GM23248 (cell line): ENCODE data around the gene KAZALD1. TPM values are rescaled to one million over a fixed set of nuclear protein-coding genes. Genes with fewer than 3 reads are reported as not detected.
A peak's percentile ranks its signal among the peaks of the same experiment; 100 is the strongest.

ENCODE experiments used
- DNase-seq: peaks from one replicate; pipeline ENCODE4 v3.0.0-alpha.2; 2015
- H2AFZ ChIP-seq: fragments of 200-600 bp; sonication (generic); 2 replicates; pipeline ENCODE4 v1.6.1; 2016; ENCODE audit warnings: antibody characterized with exemption
- H3F3A ChIP-seq: fragments of 200-600 bp; sonication (generic); 2 replicates; pipeline ENCODE4 v1.6.1; 2016; ENCODE audit warnings: mild to moderate bottlenecking, antibody characterized with exemption, mixed run types; ENCODE audit not compliant: insufficient read depth
- H3K27ac ChIP-seq: fragments of 200-600 bp; sonication (generic); 2 replicates; pipeline ENCODE4 v1.5.1; 2016; ENCODE audit warnings: mild to moderate bottlenecking
- H3K27me3 ChIP-seq: fragments of 200-600 bp; sonication (generic); replicated peaks from 2 replicates; pipeline ENCODE4 v1.6.1; 2016; ENCODE audit warnings: mild to moderate bottlenecking; ENCODE audit not compliant: insufficient read depth
- H3K36me3 ChIP-seq: fragments of 200-600 bp; sonication (generic); 2 replicates; pipeline ENCODE4 v1.6.1; 2016; ENCODE audit warnings: low read depth, mild to moderate bottlenecking
- H3K4me1 ChIP-seq: fragments of 200-600 bp; sonication (generic); 2 replicates; pipeline ENCODE4 v1.6.1; 2016; ENCODE audit warnings: mild to moderate bottlenecking; ENCODE audit not compliant: insufficient read depth
- H3K4me2 ChIP-seq: fragments of 200-600 bp; sonication (generic); one replicate; pipeline ENCODE4 v1.6.1; 2016; ENCODE audit warnings: mild to moderate bottlenecking; ENCODE audit not compliant: unreplicated experiment
- H3K4me3 ChIP-seq: fragments of 200-600 bp; sonication (generic); 2 replicates; pipeline ENCODE4 v1.5.1; 2016; ENCODE audit warnings: mild to moderate bottlenecking
- H3K79me2 ChIP-seq: fragments of 200-600 bp; sonication (generic); 2 replicates; pipeline ENCODE4 v1.6.1; 2016; ENCODE audit warnings: mild to moderate bottlenecking; ENCODE audit not compliant: insufficient read depth
- H3K9ac ChIP-seq: fragments of 200-600 bp; sonication (generic); 2 replicates; pipeline ENCODE4 v1.6.1; 2016; ENCODE audit warnings: mild to moderate bottlenecking
- H3K9me2 ChIP-seq: fragments of 200-600 bp; sonication (generic); 2 replicates; pipeline ENCODE4 v1.6.1; 2016; ENCODE audit warnings: mixed run types, mild to moderate bottlenecking, moderate library complexity; ENCODE audit not compliant: insufficient read depth
- H3K9me3 ChIP-seq: fragments of 200-600 bp; sonication (generic); one replicate; pipeline ENCODE4 v1.6.1; 2017; ENCODE audit warnings: low read depth
- H4K20me1 ChIP-seq: fragments of 200-600 bp; sonication (generic); 2 replicates; pipeline ENCODE4 v1.6.0; 2016; ENCODE audit not compliant: insufficient read depth
- EZH2 ChIP-seq: fragments of 200-600 bp; sonication (generic); IDR thresholded peaks from 2 replicates; pipeline ENCODE4 v1.6.1; 2018; ENCODE audit warnings: antibody characterized with exemption, mild to moderate bottlenecking; ENCODE audit not compliant: insufficient read depth, poor library complexity, severe bottlenecking
- EZH2phosphoT487 ChIP-seq: fragments of 200-600 bp; sonication (generic); IDR thresholded peaks from 2 replicates; pipeline ENCODE4 v1.6.1; 2018; ENCODE audit warnings: antibody characterized with exemption, moderate library complexity, mild to moderate bottlenecking, low read depth; ENCODE audit not compliant: insufficient read depth
- whole genome bisulfite sequencing, 2 experiments: methylation state at CpG; one replicate each; pipeline ENCODE4 v1.1.6; 2015 to 2017; ENCODE audit warnings: low lambda C conversion rate in 2 of 2, low coverage in 1 of 2; ENCODE audit errors: missing lambda C conversion rate in 2 of 2; 5-methylcytosine and 5-hydroxymethylcytosine counted together
- in situ Hi-C: fragments of 300-500 bp; cut with MboI; formaldehyde crosslinking; loops from 2 replicates; pipeline ENCODE4 v1.15.0; 2020
- polyA plus RNA-seq: library from polyadenylated mRNA; unstranded; fragments of >200 nt; fragmentation: Nextera tagmentation; extraction: Ambion mirVana; gene quantifications from 2 replicates; pipeline ENCODE4 v1.2.1, GENCODE V29; 2016
- total RNA-seq: library from RNA; depleted of rRNA; stranded (reverse); fragments of >200 nt; shearing (Covaris generic); gene quantifications from 2 replicates; pipeline ENCODE4 v1.2.3, GENCODE V29; 2014

The KAZALD1 gene
- total and polyA plus RNA-seq, 2 experiments from 2014 or later, result 34.4 to 62.6 TPM

GRCh38 chr10:101060036-101060950, 1.5 kb upstream of the KAZALD1 start:
- H3K4me2 ChIP-seq, result peak overlapping the region; percentile 95
- H3K36me3 ChIP-seq, result no peaks in the 10 kb centered on the region
- H3K27me3 ChIP-seq, result no peaks in the 10 kb centered on the region
- H2AFZ ChIP-seq, result peak overlapping the region; percentile 96
- peak overlapping the region; percentile 97 for H3K4me3 ChIP-seq
- peaks cover 58% of the 10 kb centered on the region for H3K79me2 ChIP-seq
- TF ChIP-seq EZH2phosphoT487, result no peak
- TF ChIP-seq EZH2, result no peak
- peak overlapping the region; percentile 95 for H3K27ac ChIP-seq
- H3F3A ChIP-seq, result peaks cover 13% of the 10 kb centered on the region
- DNase-seq, result peak; percentile 97
- peak overlapping the region; percentile 93 for H3K9ac ChIP-seq
- no peaks in the 10 kb centered on the region for H3K9me2 ChIP-seq
- in situ Hi-C loops, result no loop called here
- H4K20me1 ChIP-seq, result no peaks in the 10 kb centered on the region
- no peaks in the 10 kb centered on the region for H3K9me3 ChIP-seq
- peaks cover 17% of the 10 kb centered on the region for H3K4me1 ChIP-seq
- WGBS, 2 experiments, result 1% methylated on average over 37 of the region's 37 CpGs

- Histone ChIP-seq H3K27me3 (no peaks in the 10 kb centered on the region), H3K36me3 (no peaks in the 10 kb centered on the region), H3K9me3 (no peaks in the 10 kb centered on the region), H3K9me2 (no peaks in the 10 kb centered on the region), H3K27ac (peak overlapping the region; percentile 95), H3K79me2 (peaks cover 53% of the 10 kb centered on the region), H3K4me3 (peak overlapping the region; percentile 97), H3K4me2 (peak overlapping the region; percentile 95), H2AFZ (peak overlapping the region; percentile 96), H4K20me1 (no peaks in the 10 kb centered on the region), H3F3A (peaks cover 20% of the 10 kb centered on the region), H3K9ac (peak overlapping the region; percentile 93), H3K4me1 (peaks cover 24% of the 10 kb centered on the region)
- in situ Hi-C loops, result no loop called here
- DNase-seq, result peak; percentile 94
- TF ChIP-seq EZH2phosphoT487, result no peak
- no peak for TF ChIP-seq EZH2
- 1% methylated on average over 54 to 56 of the region's 67 CpGs for WGBS, 2 experiments
These were observed 702 bp upstream of the KAZALD1 start for GRCh38 chr10:101060951-101061623.

- H4K20me1 ChIP-seq, result no peaks in the 10 kb centered on the region
- no peaks in the 10 kb centered on the region for H3K36me3 ChIP-seq
- in situ Hi-C loops, result no loop called here
- no peaks in the 10 kb centered on the region for H3K27me3 ChIP-seq
- no peaks in the 10 kb centered on the region for H3K9me2 ChIP-seq
- H3K9me3 ChIP-seq, result no peaks in the 10 kb centered on the region
- peak; percentile 82 for DNase-seq
- peak overlapping the region; percentile 96 for H2AFZ ChIP-seq
- H3K4me1 ChIP-seq, result peaks cover 24% of the 10 kb centered on the region
- WGBS, 2 experiments, result 1 to 2% methylated on average over 56 to 61 of the region's 63 CpGs
- peak overlapping the region; percentile 95 for H3K4me2 ChIP-seq
- H3F3A ChIP-seq, result peaks cover 20% of the 10 kb centered on the region
- peak overlapping the region; percentile 95 for H3K27ac ChIP-seq
- H3K9ac ChIP-seq, result peak overlapping the region; percentile 93
- peaks cover 48% of the 10 kb centered on the region for H3K79me2 ChIP-seq
- no peak for TF ChIP-seq EZH2
- TF ChIP-seq EZH2phosphoT487, result no peak
- H3K4me3 ChIP-seq, result peak overlapping the region; percentile 97
These were observed 652 bp downstream of the KAZALD1 start for GRCh38 chr10:101062232-101063049.

GRCh38 chr10:101063050-101063525, 1.3 kb downstream of the KAZALD1 start:
- Histone ChIP-seq H3K4me3 (peak overlapping the region; percentile 97), H3K4me1 (peaks cover 24% of the 10 kb centered on the region), H3K9me2 (no peaks in the 10 kb centered on the region), H3F3A (peaks cover 20% of the 10 kb centered on the region), H3K36me3 (no peaks in the 10 kb centered on the region), H3K79me2 (peaks cover 42% of the 10 kb centered on the region), H3K9me3 (no peaks in the 10 kb centered on the region), H3K27ac (no peak overlapping the region), H3K27me3 (no peaks in the 10 kb centered on the region), H2AFZ (peak overlapping the region; percentile 96), H4K20me1 (no peaks in the 10 kb centered on the region), H3K4me2 (peak overlapping the region; percentile 95), H3K9ac (peak overlapping the region; percentile 93)
- no peak for TF ChIP-seq EZH2
- TF ChIP-seq EZH2phosphoT487, result no peak
- in situ Hi-C loops, result no loop called here
- DNase-seq, result peak; percentile 24
- 20 to 21% methylated on average over 17 to 19 of the region's 19 CpGs for WGBS, 2 experiments
